Activated T-helper 17 cell treated with anti-CD3 and anti-CD28 coated beads, Interleukin-2, amount 50 U/mL, for 72 hours (primary cell): Measurements from ENCODE around the gene EEF1A2. TPM values are rescaled to one million over a fixed set of nuclear protein-coding genes. Genes with fewer than 3 reads are reported as not detected.
"Not testable (repeated sequence)": the region's sequence is repeated elsewhere in the genome, so short reads cannot be mapped to it uniquely, and the experiment has no call there.

ENCODE experiments used
- ATAC-seq: fragments of 150-1000 bp; cut with Tn5 transposase; replicated peaks from 2 replicates; pipeline ENCODE4 v1.10.0; 2021; ENCODE audit warnings: mild to moderate bottlenecking, moderate library complexity
- H3K27ac Mint-ChIP-seq: one replicate; pipeline ENCODE4 v1.8.0; 2022; ENCODE audit warnings: mixed read lengths
- H3K27me3 Mint-ChIP-seq: one replicate; pipeline ENCODE4 v1.8.0; 2022; ENCODE audit warnings: mixed read lengths
- H3K36me3 Mint-ChIP-seq: one replicate; pipeline ENCODE4 v1.8.0; 2022; ENCODE audit warnings: low read depth, mild to moderate bottlenecking, mixed read lengths
- H3K4me1 Mint-ChIP-seq: one replicate; pipeline ENCODE4 v1.8.0; 2022; ENCODE audit warnings: mixed read lengths
- H3K4me3 Mint-ChIP-seq: one replicate; pipeline ENCODE4 v1.8.0; 2022; ENCODE audit warnings: mild to moderate bottlenecking, mixed read lengths
- H3K9me3 Mint-ChIP-seq: one replicate; pipeline ENCODE4 v1.8.0; 2022; ENCODE audit warnings: mixed read lengths
- total RNA-seq, 2 donors: library from RNA; stranded (reverse); gene quantifications; one replicate each; pipeline ENCODE4 v1.2.3, GENCODE V29; 2022

EEF1A2 gene
- total RNA-seq, 2 donors from 2014 or later: 0.80 to 10.9 TPM

DNA sequence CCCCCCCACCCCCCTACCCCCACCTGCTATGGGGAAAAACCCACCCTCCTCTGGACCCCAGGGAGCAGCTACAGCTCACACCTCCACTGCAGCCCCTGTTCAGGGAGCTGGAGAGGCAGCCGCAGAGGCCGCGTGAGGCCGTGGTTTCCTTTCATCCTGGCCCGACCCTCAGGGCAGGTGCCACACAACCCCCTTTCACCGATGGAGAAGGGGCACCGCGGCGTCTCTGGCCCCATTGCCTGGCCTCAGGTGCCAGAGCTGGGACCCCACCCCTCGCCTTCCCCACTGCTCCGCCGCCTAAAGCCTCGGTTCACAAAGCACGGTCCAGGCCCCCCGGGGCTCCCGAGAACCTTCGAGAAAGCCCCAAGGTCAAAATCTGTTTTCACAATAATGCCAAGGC, 14.6 kb downstream of the EEF1A2 start:
- no peak for ATAC-seq
- Mint-ChIP-seq H3K9me3 (no peaks in the 10 kb centered on the region), H3K36me3 (no peaks in the 10 kb centered on the region), H3K27me3 (peaks cover 23% of the 10 kb centered on the region), H3K27ac (no peak overlapping the region), H3K4me1 (peaks cover 5% of the 10 kb centered on the region), H3K4me3 (no peak overlapping the region)

DNA sequence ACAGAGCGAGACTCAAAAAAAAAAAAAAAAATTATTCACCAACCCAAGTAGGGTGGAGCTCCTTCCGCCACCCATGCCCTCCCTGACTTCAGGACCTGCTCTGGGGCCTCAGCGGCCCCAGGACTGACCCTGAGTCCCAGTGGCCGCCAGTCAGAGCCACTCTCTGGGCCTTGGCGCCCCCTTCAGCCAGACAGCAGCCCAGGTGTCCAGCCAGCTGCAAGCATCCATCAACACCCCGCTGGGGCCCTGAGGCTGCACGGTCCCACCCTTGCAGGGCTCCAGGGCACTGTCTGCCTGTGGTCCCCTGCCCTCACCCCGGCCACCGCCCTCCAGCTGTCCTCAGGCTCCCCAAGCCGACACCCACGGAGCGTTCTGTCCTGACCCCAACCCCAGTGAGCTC, 15.0 kb downstream of the EEF1A2 start:
- no peak for ATAC-seq
- no peaks in the 10 kb centered on the region for H3K36me3 Mint-ChIP-seq
- H3K27ac Mint-ChIP-seq: no peak overlapping the region
- no peak overlapping the region for H3K4me3 Mint-ChIP-seq
- no peaks in the 10 kb centered on the region for H3K9me3 Mint-ChIP-seq
- peaks cover 5% of the 10 kb centered on the region for H3K4me1 Mint-ChIP-seq
- peaks cover 23% of the 10 kb centered on the region for H3K27me3 Mint-ChIP-seq

DNA sequence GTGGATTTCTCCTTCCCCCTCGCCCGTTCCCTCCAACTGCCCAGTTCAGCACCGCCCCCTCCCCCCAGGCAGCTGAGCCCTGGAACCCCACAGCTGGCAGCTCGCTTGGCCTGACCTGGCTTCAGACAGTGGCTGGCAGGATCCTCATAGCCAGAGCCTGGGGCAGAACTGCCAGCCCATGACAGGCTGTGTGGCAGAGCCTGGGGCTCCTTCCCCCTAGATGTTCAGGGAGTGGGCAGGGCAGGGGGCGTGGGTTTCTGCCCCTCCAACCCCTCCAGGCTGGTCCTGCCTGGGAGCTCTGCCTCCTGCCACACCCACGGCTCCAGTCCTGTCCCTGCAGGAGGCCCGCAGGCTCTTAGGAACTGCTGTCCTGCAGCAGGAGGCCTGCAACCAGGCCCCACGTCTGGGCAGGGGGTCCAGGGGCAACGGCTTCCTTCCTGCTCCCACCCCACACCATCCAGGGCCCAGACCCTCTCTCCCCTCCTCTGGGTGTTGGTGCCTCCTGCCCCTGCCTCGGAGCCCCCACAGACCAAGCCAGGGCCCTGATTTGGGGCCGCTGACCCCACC, 16.8 kb downstream of the EEF1A2 start:
- H3K4me3 Mint-ChIP-seq: no peak overlapping the region

DNA sequence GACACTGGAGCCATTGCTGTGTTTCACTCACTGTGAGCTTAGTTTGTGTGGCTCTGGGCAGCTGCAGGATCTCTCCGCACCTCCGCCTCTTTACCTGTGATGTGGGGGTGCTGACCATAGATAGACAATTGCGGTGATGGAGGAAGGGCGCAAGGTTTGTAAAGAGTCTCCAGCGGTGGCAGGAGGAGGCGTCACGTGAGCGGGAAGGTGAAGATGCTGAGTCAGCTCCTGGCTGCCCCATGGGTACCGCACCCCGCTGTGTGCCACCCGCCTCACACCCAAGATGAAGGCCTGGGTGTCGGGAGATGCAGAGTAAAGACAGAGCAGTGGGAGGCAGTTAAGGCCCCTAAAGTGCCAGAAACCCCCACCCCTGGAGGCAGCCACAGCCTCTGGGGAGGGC, 17.4 kb downstream of the EEF1A2 start:
- Mint-ChIP-seq H3K27ac (no peak overlapping the region), H3K9me3 (no peaks in the 10 kb centered on the region), H3K36me3 (no peaks in the 10 kb centered on the region), H3K4me3 (no peak overlapping the region), H3K27me3 (peaks cover 19% of the 10 kb centered on the region), H3K4me1 (peaks cover 5% of the 10 kb centered on the region)
- no peak for ATAC-seq

More for the DNA sequence above, 16.8 kb downstream of the EEF1A2 start:
- no peaks in the 10 kb centered on the region for H3K36me3 Mint-ChIP-seq
- H3K9me3 Mint-ChIP-seq: no peaks in the 10 kb centered on the region
- H3K4me1 Mint-ChIP-seq: peaks cover 5% of the 10 kb centered on the region
- no peak for ATAC-seq
- H3K27me3 Mint-ChIP-seq: peaks cover 19% of the 10 kb centered on the region
- no peak overlapping the region for H3K27ac Mint-ChIP-seq

DNA sequence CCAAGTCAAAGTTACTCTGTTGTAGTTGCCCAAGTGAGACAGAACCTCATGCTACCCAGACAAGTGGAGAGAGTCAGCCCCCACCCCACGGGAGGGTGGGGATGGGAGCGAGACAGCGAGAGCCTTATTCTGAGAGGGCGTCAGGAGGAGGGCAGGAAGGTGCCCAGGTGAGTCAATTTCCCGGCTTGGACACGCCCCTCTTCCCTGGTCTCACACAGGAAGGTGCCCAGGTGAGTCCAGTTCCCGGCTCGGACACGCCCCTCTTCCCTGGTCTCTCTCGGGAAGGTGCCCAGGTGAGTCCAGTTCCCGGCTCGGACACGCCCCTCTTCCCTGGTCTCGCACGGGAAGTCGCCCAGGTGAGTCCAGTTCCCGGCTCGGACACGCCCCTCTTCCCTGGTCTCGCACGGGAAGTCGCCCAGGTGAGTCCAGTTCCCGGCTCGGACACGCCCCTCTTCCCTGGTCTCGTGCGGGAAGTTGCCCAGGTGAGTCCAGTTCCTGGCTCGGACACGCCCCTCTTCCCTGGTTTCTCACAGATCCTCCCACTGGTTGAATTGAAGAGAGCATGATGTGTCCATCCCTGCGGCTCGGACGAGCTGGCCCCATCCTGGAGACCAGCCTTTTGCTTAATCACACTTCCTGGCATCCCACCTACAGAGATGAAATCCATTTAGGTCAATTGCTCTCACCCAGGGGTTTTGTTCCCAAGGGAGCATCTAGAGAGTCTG, 19.0 kb downstream of the EEF1A2 start:
- not testable (repeated sequence) for H3K27ac Mint-ChIP-seq, ATAC-seq, H3K9me3 Mint-ChIP-seq, H3K4me1 Mint-ChIP-seq, H3K36me3 Mint-ChIP-seq, H3K4me3 Mint-ChIP-seq
- peaks cover 16% of the 10 kb centered on the region for H3K27me3 Mint-ChIP-seq

DNA sequence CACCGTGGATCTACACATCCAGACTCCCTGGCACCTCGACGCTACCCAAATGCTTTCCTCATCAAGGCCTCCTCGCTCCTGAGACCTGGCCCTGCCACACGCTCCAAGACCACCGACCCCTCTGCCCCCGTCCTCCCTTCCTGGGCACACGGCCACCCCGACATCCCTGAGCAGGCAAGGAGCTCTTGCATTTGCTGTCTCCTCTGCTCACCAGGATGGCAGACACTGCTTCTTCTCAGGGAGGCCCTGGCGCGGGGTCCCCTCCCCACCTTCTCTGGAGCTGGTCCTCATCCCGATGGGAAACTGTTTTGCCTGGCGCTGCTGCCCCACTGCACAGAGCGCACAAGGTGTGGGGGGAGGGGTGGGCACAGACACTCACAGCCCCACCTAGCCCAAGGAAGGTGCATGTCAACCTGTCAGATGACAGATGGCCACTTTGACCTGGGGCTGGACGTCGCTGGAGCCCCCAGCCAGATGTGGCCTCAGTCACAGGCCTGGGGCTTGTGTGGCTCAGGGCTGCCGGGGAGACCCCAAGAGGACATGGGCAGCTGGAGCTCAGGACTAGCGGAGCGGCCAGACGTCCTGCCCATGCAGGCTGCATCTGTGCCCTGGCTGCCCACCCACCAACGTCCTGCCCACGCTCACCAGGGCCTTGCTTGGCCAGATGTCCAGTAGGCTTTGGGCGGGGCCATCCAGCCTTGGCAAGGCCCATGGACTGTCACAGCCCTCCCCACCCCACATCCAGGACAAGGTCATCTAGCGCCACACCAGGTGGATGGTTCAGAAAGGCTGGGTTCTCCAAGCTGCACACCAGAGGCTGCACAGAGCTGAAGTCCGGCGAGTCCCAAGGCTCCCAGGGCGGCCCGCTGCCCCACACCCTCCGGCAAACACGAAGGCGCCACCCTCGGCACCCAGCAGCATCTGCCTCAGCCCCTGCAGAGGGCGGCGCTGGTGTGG, 20.3 kb downstream of the EEF1A2 start:
- no peak for ATAC-seq
- Mint-ChIP-seq H3K4me1 (peaks cover 5% of the 10 kb centered on the region), H3K27me3 (peaks cover 21% of the 10 kb centered on the region), H3K4me3 (no peak overlapping the region), H3K36me3 (no peaks in the 10 kb centered on the region), H3K27ac (no peak overlapping the region), H3K9me3 (no peaks in the 10 kb centered on the region)

DNA sequence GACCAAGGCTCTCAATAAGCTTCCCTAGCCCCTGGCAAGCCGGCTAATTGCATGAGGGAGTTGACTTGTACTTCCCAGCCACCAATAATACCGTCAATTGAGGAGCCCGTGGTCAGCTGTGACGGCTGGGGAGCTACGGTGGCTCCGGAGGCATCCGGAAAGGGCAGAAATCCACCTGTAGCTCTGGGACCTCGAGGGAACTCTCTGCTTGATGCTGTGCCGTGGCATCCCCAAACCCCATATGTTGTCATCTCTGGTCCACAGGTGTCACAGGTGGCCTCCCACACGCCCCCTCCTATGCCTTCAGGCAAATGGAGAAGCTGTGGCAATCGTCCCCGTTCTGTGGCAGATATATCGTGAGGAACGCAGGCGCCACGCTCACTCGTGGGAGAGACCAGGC, 20.9 kb downstream of the EEF1A2 start:
- no peak for ATAC-seq
- H3K27me3 Mint-ChIP-seq: peaks cover 19% of the 10 kb centered on the region
- no peak overlapping the region for H3K27ac Mint-ChIP-seq
- H3K36me3 Mint-ChIP-seq: no peaks in the 10 kb centered on the region
- no peak overlapping the region for H3K4me3 Mint-ChIP-seq
- H3K4me1 Mint-ChIP-seq: peaks cover 3% of the 10 kb centered on the region
- no peaks in the 10 kb centered on the region for H3K9me3 Mint-ChIP-seq

DNA sequence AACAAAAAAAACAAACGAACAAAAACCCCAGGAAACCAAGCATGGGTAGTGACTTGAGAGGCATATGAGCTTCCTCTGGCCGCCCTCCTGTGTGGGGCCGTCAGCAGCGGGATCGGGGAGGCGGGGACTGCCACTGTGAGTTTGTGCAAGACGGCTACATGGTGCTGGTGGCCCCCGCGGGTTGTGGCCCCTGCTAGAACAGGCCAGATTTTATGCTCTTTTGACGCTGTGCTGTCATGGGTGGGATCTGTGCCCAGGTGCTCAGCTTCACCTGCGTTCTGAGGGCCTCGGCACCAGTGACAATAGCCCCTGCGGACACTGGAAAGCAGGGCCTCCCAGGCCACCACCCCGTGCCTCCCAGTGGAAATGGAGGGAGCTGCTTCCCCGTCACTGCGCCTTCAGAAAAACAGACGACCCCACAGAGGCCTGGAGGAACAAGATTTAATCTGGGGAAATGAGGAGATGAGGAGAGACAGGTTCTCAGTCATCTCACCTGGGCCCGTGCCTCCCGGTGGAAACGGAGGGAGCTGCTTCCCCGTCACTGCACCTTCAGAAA, 21.7 kb downstream of the EEF1A2 start:
- H3K27me3 Mint-ChIP-seq: peaks cover 12% of the 10 kb centered on the region
- H3K9me3 Mint-ChIP-seq: no peaks in the 10 kb centered on the region
- H3K4me1 Mint-ChIP-seq: no peaks in the 10 kb centered on the region

DNA sequence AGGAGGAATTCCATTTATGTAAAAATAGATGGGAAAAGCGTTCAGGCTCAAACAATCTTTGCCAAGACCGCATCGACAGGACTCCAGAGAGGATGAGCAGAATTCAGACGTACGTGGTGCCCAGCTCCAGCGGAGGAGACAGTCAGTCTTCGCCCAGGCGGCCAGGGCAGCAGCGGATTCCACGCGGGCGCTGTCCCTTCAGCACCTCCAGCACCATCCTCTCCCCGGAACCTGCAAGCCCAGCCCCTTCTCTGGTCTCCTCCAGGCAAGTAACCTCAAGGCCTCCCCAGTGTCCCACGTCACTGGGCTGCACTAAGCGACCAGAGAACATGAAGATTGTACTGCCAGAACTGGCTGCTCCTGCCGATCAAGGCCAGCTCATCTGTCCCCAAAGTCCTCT, 23.7 kb downstream of the EEF1A2 start:
- no peaks in the 10 kb centered on the region for H3K4me1 Mint-ChIP-seq
- no peaks in the 10 kb centered on the region for H3K36me3 Mint-ChIP-seq
- no peak overlapping the region for H3K27ac Mint-ChIP-seq
- ATAC-seq: no peak
- no peak overlapping the region for H3K4me3 Mint-ChIP-seq
- no peaks in the 10 kb centered on the region for H3K9me3 Mint-ChIP-seq
- H3K27me3 Mint-ChIP-seq: peaks cover 11% of the 10 kb centered on the region

More for the DNA sequence above, 21.7 kb downstream of the EEF1A2 start:
- ATAC-seq: no peak
- H3K36me3 Mint-ChIP-seq: no peaks in the 10 kb centered on the region
- no peak overlapping the region for H3K4me3 Mint-ChIP-seq
- H3K27ac Mint-ChIP-seq: no peak overlapping the region

DNA sequence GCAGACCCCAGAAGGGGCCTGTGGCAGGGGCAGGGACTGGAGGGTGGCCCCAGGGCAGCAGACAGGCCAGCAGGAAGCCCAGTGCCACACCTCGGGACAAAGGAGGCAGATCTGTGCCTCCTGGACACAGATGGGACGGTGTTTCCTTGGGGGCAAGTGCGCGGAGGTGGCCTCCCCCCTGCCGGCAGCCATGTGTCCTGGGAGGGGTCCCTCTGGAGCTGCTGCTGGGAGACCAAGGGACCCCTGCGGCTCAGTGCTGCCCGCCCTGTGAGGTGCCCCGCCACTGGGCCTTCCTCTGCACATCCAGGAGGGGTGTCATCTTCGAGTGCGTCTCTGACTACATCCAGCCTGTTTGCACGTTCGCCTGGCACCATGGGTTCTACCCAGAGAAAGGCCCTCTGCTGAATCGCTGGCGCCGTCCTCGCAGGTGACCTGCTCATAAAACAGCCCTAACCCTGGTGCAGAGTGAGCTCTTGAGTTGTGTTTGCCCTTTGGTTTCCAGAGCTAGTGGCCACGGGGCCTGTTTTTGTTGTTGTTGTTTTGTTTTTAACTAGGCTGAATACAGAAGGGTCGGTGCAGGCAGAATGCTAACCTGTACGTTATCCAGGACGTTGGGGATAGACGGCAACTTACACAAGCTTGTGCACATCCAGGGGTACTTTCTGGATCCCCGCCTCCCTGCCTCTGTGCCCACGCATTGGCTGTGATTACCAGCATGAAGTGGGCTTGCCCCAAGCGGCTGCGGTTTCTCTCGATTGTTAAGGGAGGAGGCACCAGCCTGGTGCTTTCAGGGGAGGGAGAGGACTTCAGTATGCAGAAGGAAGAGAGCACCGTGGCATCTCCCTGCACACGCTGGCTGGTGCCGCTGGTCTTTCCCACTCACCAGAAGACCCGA, 25.1 kb downstream of the EEF1A2 start:
- Mint-ChIP-seq H3K27ac (no peak overlapping the region), H3K27me3 (peaks cover 13% of the 10 kb centered on the region), H3K36me3 (no peaks in the 10 kb centered on the region), H3K4me1 (no peaks in the 10 kb centered on the region), H3K4me3 (no peak overlapping the region), H3K9me3 (no peaks in the 10 kb centered on the region)
- ATAC-seq: no peak

DNA sequence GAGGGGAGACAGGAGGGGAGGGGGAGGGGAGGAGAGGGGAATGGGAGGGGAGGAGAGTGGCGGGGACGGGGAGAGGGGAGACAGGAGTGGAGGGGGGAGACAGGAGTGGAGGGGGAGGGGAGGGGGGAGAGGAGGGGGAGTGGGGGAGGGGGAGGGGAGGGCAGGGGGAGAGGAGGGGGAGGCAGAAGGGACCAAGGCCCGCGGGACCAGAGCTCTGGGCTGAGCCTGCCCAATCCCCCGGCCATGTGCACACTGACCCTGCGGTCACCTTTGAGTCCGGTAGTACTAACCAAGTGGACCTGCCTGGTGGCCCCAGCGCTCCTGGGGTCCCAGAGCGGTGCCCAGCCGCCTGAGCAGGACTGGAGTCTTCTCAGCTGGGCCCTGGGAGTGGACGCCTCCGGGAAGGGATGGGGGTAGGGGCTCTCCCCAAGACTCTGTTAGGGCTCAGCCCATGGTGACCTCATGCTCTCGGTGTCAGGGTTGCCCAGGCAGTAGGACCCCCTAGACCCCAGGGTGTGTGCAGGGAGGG, 26.0 kb downstream of the EEF1A2 start:
- Mint-ChIP-seq H3K36me3 (no peaks in the 10 kb centered on the region), H3K4me3 (no peak overlapping the region), H3K27ac (no peak overlapping the region), H3K27me3 (peaks cover 13% of the 10 kb centered on the region), H3K4me1 (no peaks in the 10 kb centered on the region), H3K9me3 (no peaks in the 10 kb centered on the region)
- no peak for ATAC-seq

DNA sequence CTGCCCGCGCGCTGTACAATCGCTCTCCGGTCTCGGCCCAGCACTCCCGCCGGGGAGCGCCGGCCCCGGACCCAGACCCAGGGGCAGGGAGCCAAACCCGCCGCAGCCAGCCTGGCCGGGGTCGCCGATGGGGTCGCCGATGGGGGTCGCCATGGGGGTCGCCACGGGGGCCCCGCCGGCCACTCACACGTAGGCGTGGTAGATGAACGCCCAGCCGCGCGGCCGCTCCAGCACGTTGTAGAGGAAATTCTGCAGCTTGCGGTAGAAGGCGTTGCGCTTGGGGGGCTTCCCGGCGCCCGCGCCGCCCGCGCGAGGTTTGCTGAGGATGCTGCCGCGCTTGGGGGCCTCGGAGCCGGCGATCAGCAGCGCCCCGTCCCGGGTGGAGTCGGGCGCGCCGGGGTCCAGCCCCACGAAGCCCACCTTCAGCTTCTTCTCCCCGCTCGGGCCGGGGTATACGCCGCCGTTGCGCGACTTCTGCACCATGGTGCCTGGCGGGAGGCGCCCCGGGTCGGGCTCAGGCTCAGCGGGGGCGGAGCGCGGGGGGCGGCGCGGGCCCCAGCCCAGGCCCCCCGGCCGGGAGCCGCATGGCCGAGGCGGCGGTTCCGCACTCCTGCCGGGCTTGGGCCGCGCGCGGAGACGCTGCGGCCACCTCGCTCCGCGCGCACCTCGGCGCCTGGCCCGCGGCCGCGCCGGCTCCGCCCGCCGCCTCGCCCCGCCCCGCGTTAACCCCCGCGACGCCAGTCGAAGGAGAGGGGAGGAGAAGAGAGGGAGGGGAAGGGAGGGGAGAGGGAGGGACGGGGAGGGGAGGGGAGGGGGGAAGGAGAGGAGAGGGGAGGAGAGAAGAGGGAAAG, 26.7 kb downstream of the EEF1A2 start, which contains the start of gene KCNQ2:
Gene KCNQ2 (minus strand): TSS at position 675 of the 851 bp plus-strand sequence. CDS start 192 bp downstream, at position 483.
- Mint-ChIP-seq H3K36me3 (no peaks in the 10 kb centered on the region), H3K27me3 (peaks cover 15% of the 10 kb centered on the region), H3K4me3 (no peak within 1 kb of the TSS), H3K4me1 (no peaks in the 10 kb centered on the region), H3K9me3 (no peaks in the 10 kb centered on the region), H3K27ac (no peak within 1 kb of the TSS)
- ATAC-seq: no peak

DNA sequence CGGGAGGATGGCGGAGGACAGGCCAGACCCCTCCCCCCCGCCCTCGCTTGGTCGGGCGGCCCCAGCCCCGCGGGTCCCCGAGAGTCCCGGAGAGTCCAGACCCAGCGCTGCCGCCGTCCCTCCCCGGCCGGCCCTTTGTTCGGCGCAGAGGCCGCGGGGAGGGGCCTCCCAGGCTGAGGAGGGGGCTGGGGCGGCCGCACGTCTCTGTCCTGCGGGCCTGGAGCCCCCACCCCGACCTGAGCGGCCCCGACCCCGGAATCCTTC, 27.2 kb downstream of the EEF1A2 start:
- no peak for ATAC-seq
- Mint-ChIP-seq H3K36me3 (no peaks in the 10 kb centered on the region), H3K27ac (no peak overlapping the region), H3K4me3 (no peak overlapping the region), H3K4me1 (no peaks in the 10 kb centered on the region), H3K9me3 (no peaks in the 10 kb centered on the region), H3K27me3 (peaks cover 18% of the 10 kb centered on the region)
